Central memory CD8-positive, alpha-beta T cell (primary cell): Measurements from ENCODE around the gene DYSF.

Experiments used
- ATAC-seq: fragments of 150-1000 bp; cut with Tn5 transposase; replicated peaks from 2 replicates; pipeline ENCODE4 v1.10.0; 2022; ENCODE audit warnings: mild to moderate bottlenecking, moderate FRiP score, moderate number of reproducible peaks; ENCODE audit not compliant: poor library complexity, severe bottlenecking; ENCODE audit errors: extremely low read depth
- DNase-seq, 2 donors: peaks; one replicate each; pipeline ENCODE4 v3.0.0; 2021; ENCODE audit warnings: low spot score in 2 of 2
- H3K27ac Mint-ChIP-seq: one replicate; pipeline ENCODE4 v1.8.0; 2022; ENCODE audit warnings: low read depth, mild to moderate bottlenecking, moderate library complexity, mixed read lengths
- H3K27me3 Mint-ChIP-seq: one replicate; pipeline ENCODE4 v1.8.0; 2022; ENCODE audit warnings: mixed read lengths
- H3K36me3 Mint-ChIP-seq: one replicate; pipeline ENCODE4 v1.8.0; 2022; ENCODE audit warnings: mild to moderate bottlenecking, moderate library complexity, mixed read lengths; ENCODE audit not compliant: insufficient read depth
- H3K4me1 Mint-ChIP-seq: one replicate; pipeline ENCODE4 v1.8.0; 2022; ENCODE audit warnings: mixed read lengths
- H3K4me3 Mint-ChIP-seq: one replicate; pipeline ENCODE4 v1.8.0; 2022; ENCODE audit warnings: mild to moderate bottlenecking, moderate library complexity, mixed read lengths
- H3K9me3 Mint-ChIP-seq: one replicate; pipeline ENCODE4 v1.8.0; 2022; ENCODE audit warnings: mixed read lengths

DYSF gene

GRCh38 chr2:71559080-71559827 lies 105.9 kb downstream of the DYSF start:
- ATAC-seq: no peak
- H3K36me3 Mint-ChIP-seq: no peaks in the 10 kb centered on the region
- H3K9me3 Mint-ChIP-seq: no peaks in the 10 kb centered on the region
- H3K27me3 Mint-ChIP-seq: no peaks in the 10 kb centered on the region
- no peak overlapping the region for H3K27ac Mint-ChIP-seq
- H3K4me1 Mint-ChIP-seq: no peaks in the 10 kb centered on the region
- no peak overlapping the region for H3K4me3 Mint-ChIP-seq
- no peak for DNase-seq

DNA sequence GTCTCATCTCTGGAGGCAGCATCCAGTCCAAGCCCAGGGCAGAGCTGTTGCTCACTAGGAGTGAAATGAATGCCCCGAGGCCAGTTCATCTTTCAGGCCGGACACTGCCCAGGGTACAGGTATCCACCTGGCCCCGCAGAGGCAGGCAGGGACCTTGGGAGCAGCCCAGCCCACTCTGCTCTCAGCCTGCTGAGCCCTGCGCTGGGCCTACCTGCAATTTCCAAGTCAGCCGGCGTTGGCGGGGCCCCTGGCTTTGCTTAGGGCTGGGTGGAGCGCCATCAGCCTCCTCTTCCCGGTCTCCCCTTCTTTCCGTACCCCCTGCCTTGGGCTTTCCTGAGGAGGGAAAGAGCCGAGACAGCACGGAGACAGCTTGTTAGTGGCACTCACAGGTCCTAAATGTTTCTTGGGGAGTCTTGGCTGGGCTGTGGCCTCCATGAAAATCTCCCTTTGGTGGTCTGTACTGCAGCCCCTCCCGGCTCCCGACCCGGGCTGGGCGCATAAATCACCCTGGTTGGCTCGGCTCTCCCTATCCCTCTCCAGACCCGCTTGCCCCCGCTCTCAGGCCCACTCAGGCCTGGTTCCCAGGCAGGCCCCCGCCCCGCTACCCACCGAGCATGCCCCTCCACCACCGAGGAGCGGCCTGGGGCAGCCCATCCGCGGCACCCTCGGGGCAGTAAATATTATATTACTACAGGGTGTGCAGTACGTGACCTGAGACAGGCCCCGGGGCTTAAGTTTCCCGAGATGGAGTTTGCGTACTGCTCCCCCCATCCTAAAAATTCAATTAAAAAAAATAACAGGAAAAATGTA lies 106.7 kb downstream of the DYSF start:
- ATAC-seq: no peak
- H3K27ac Mint-ChIP-seq: no peak overlapping the region
- H3K27me3 Mint-ChIP-seq: no peaks in the 10 kb centered on the region
- no peak for DNase-seq
- no peaks in the 10 kb centered on the region for H3K36me3 Mint-ChIP-seq
- H3K4me3 Mint-ChIP-seq: no peak overlapping the region
- H3K4me1 Mint-ChIP-seq: no peaks in the 10 kb centered on the region
- H3K9me3 Mint-ChIP-seq: no peaks in the 10 kb centered on the region

DNA sequence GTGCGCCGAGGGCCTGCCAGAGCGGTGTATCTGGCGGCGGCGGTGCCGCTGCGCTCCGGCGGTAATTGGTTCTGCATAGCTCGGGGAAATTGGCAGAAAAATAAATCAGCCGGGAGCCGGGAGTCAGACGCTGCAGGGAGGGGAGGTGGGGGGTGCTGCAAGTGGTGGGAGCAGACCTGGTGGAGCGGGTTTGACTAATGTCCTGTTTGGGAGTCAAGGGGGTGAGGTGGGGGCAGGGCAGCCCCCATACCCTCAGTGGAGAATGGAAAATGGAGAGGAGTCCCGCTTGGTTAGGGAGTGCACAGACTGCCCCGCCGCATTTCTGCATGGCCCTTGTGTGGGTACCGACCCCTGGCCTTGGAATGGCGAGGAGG lies 107.3 kb downstream of the DYSF start:
- Mint-ChIP-seq H3K36me3 (no peaks in the 10 kb centered on the region), H3K9me3 (no peaks in the 10 kb centered on the region), H3K27ac (no peak overlapping the region), H3K27me3 (no peaks in the 10 kb centered on the region), H3K4me3 (no peak overlapping the region), H3K4me1 (no peaks in the 10 kb centered on the region)
- DNase-seq: no peak
- no peak for ATAC-seq

GRCh38 chr2:71561441-71562267 lies 108.3 kb downstream of the DYSF start:
- H3K4me3 Mint-ChIP-seq: no peak overlapping the region
- no peaks in the 10 kb centered on the region for H3K27me3 Mint-ChIP-seq
- no peaks in the 10 kb centered on the region for H3K4me1 Mint-ChIP-seq
- ATAC-seq (no peak), DNase-seq (no peak)
- no peaks in the 10 kb centered on the region for H3K9me3 Mint-ChIP-seq
- no peaks in the 10 kb centered on the region for H3K36me3 Mint-ChIP-seq
- no peak overlapping the region for H3K27ac Mint-ChIP-seq

DNA sequence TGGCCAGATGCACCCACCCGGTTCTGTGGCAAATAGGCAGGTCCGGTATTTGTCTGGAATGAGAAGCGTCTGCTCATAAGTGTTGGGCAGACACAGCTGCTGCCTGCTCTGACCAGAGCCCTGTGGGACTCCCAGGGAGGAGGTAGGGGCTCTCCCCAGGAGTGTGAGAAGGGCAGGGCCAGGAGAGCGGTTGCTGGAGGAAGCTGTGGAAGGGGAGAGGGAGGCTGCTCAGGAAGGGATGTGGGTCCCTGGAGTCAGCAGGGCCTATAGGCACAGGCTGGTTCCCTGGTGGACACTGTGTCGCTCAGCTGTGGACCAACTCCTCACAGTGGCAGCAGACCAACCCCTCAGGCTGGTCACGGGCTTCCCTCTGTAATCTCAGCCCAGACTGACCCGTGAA lies 109.2 kb downstream of the DYSF start:
- Mint-ChIP-seq H3K4me3 (no peak overlapping the region), H3K27me3 (no peaks in the 10 kb centered on the region), H3K9me3 (no peaks in the 10 kb centered on the region), H3K36me3 (no peaks in the 10 kb centered on the region), H3K4me1 (no peaks in the 10 kb centered on the region), H3K27ac (no peak overlapping the region)
- ATAC-seq (no peak), DNase-seq (no peak)

DNA sequence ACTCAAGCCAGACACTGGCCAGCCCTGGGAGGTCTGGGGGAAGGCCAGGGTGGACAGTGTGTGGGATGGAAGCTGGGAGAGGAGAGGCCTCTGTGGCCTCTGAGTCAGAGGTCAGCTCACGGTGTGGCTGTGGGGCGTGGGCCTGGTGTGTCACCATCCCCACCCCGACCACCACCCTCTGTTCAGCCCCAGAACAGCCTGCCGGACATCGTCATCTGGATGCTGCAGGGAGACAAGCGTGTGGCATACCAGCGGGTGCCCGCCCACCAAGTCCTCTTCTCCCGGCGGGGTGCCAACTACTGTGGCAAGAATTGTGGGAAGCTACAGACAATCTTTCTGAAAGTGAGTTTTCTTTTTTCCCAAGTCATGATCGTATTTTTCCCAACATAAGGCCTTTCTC lies 110.5 kb downstream of the DYSF start:
- DNase-seq (no peak), ATAC-seq (no peak)
- no peak overlapping the region for H3K4me3 Mint-ChIP-seq
- no peaks in the 10 kb centered on the region for H3K36me3 Mint-ChIP-seq
- H3K27me3 Mint-ChIP-seq: no peaks in the 10 kb centered on the region
- H3K9me3 Mint-ChIP-seq: no peaks in the 10 kb centered on the region
- H3K4me1 Mint-ChIP-seq: no peaks in the 10 kb centered on the region
- no peak overlapping the region for H3K27ac Mint-ChIP-seq

- no peaks in the 10 kb centered on the region for H3K36me3 Mint-ChIP-seq
- DNase-seq: no peak
- ATAC-seq: no peak
- H3K4me1 Mint-ChIP-seq: no peaks in the 10 kb centered on the region
- H3K27ac Mint-ChIP-seq: no peak overlapping the region
- H3K4me3 Mint-ChIP-seq: no peak overlapping the region
- H3K9me3 Mint-ChIP-seq: no peaks in the 10 kb centered on the region
- H3K27me3 Mint-ChIP-seq: no peaks in the 10 kb centered on the region
These were observed 111.0 kb downstream of the DYSF start for GRCh38 chr2:71564361-71564760.

- DNase-seq: no peak
- no peak overlapping the region for H3K27ac Mint-ChIP-seq
- H3K4me1 Mint-ChIP-seq: no peaks in the 10 kb centered on the region
- no peak overlapping the region for H3K4me3 Mint-ChIP-seq
- no peaks in the 10 kb centered on the region for H3K27me3 Mint-ChIP-seq
- no peaks in the 10 kb centered on the region for H3K36me3 Mint-ChIP-seq
- no peak for ATAC-seq
- no peaks in the 10 kb centered on the region for H3K9me3 Mint-ChIP-seq
These were observed 111.4 kb downstream of the DYSF start for GRCh38 chr2:71564790-71565189.

- Mint-ChIP-seq H3K27me3 (no peaks in the 10 kb centered on the region), H3K9me3 (no peaks in the 10 kb centered on the region), H3K36me3 (no peaks in the 10 kb centered on the region), H3K4me3 (no peak overlapping the region), H3K4me1 (no peaks in the 10 kb centered on the region), H3K27ac (no peak overlapping the region)
- ATAC-seq (no peak), DNase-seq (no peak)
These were observed 113.0 kb downstream of the DYSF start for GRCh38 chr2:71566372-71566771.

GRCh38 chr2:71567625-71568024 lies 114.3 kb downstream of the DYSF start:
- Mint-ChIP-seq H3K4me1 (no peaks in the 10 kb centered on the region), H3K9me3 (no peaks in the 10 kb centered on the region), H3K36me3 (no peaks in the 10 kb centered on the region), H3K27ac (no peak overlapping the region), H3K27me3 (no peaks in the 10 kb centered on the region), H3K4me3 (no peak overlapping the region)
- ATAC-seq (no peak), DNase-seq (no peak)

GRCh38 chr2:71568103-71568502 lies 114.7 kb downstream of the DYSF start:
- no peaks in the 10 kb centered on the region for H3K4me1 Mint-ChIP-seq
- H3K27ac Mint-ChIP-seq: no peak overlapping the region
- H3K36me3 Mint-ChIP-seq: no peaks in the 10 kb centered on the region
- DNase-seq (no peak), ATAC-seq (no peak)
- H3K9me3 Mint-ChIP-seq: no peaks in the 10 kb centered on the region
- no peak overlapping the region for H3K4me3 Mint-ChIP-seq
- H3K27me3 Mint-ChIP-seq: no peaks in the 10 kb centered on the region

- H3K27me3 Mint-ChIP-seq: no peaks in the 10 kb centered on the region
- H3K4me1 Mint-ChIP-seq: no peaks in the 10 kb centered on the region
- no peak overlapping the region for H3K4me3 Mint-ChIP-seq
- DNase-seq (no peak), ATAC-seq (no peak)
- no peaks in the 10 kb centered on the region for H3K9me3 Mint-ChIP-seq
- no peak overlapping the region for H3K27ac Mint-ChIP-seq
- H3K36me3 Mint-ChIP-seq: no peaks in the 10 kb centered on the region
These were observed 117.2 kb downstream of the DYSF start for GRCh38 chr2:71570511-71570910.
